ENCODE results near the gene TBX4. TPM values are rescaled to one million over a fixed set of nuclear protein-coding genes. Genes with fewer than 3 reads are reported as not detected.

The TBX4 gene
- total and polyA plus RNA-seq, 2 of the 13 experiments (the other 11 are each of a cell fraction or from before 2014, with no cell fraction given) = 0.11 to 1.1 TPM

- no peak overlapping the region for H3K4me3 ChIP-seq (replicated peaks in 1 of 3; ENCODE audit: insufficient read depth in 1 of 3, low read depth in 2 of 3, low read length in 3 of 3)
- H3K4me2 ChIP-seq (ENCODE audit: low read depth, low read length) = no peak overlapping the region
- H3K9ac ChIP-seq (ENCODE audit: insufficient read depth, low read depth, low read length) = no peak overlapping the region
- H3K36me3 ChIP-seq (replicated peaks in 1 of 2; ENCODE audit: control insufficient read depth in 1 of 2, insufficient read depth in 2 of 2, low read length in 2 of 2) = no peaks in the 10 kb centered on the region
- no peaks in the 10 kb centered on the region for H3K9me3 ChIP-seq (ENCODE audit: low read length)
- intact Hi-C loops (cut with micrococcal nuclease; ENCODE audit: unreplicated experiment) (no loop called here), in situ Hi-C loops (cut with HindIII; ENCODE audit: extremely low pct_ligation_motif_present, low pct_unique_long_range_greater_than_20kb) (no loop called here)
- no TSS peak for BruUV-seq (replicated peaks)
- no peak overlapping the region for H3K27ac ChIP-seq (ENCODE audit: extremely low read length, insufficient read depth, low read length)
- H2AFZ ChIP-seq (ENCODE audit: low read length) = no peak overlapping the region
- H4K20me1 ChIP-seq (ENCODE audit: insufficient read depth, low read length) = no peaks in the 10 kb centered on the region
- FAIRE-seq = no peak
- peaks cover 3% of the 10 kb centered on the region for H3K4me1 ChIP-seq (ENCODE audit: insufficient read depth, low read length)
- no peaks in the 10 kb centered on the region for H3K79me2 ChIP-seq (ENCODE audit: insufficient read depth, low read length)
- no peak for ATAC-seq
- ChIA-PET POLR2A (no interaction called here), CTCF (ENCODE audit: low intra/inter-chr PET ratio, low total read pairs) (no interaction called here)
- no peaks in the 10 kb centered on the region for H3K27me3 ChIP-seq (ENCODE audit: control insufficient read depth in 1 of 2, insufficient read depth in 2 of 2, low read length in 2 of 2)
- WGBS (ENCODE audit: low lambda C conversion rate) = 57% methylated on average over 2 of the region's 2 CpGs
- TF ChIP-seq ZNF577 (CRISPR knock-in tag; IDR thresholded peaks at IDR 0.05; ENCODE audit: borderline replicate concordance, low read depth) (no peak), RARG (CRISPR knock-in tag; IDR thresholded peaks at IDR 0.05; ENCODE audit: low read depth) (no peak), ZMYM2 (CRISPR knock-in tag; IDR thresholded peaks at IDR 0.05) (no peak), MED13 (CRISPR knock-in tag; IDR thresholded peaks at IDR 0.05) (no peak), FUBP1 (CRISPR knock-in tag; IDR thresholded peaks at IDR 0.05; ENCODE audit: borderline replicate concordance) (no peak), SRY (CRISPR knock-in tag; IDR thresholded peaks at IDR 0.05) (no peak), SMARCC2 (IDR thresholded peaks at IDR 0.05) (no peak), CENPT (CRISPR knock-in tag; IDR thresholded peaks at IDR 0.05; ENCODE audit: low read depth) (no peak), ZBTB37 (CRISPR knock-in tag; IDR thresholded peaks at IDR 0.05) (no peak), ATRX (CRISPR knock-in tag; IDR thresholded peaks at IDR 0.05; ENCODE audit: borderline replicate concordance) (no peak), ZNF788 (CRISPR knock-in tag; IDR thresholded peaks at IDR 0.05; ENCODE audit: borderline replicate concordance) (no peak), FOXA3 (CRISPR knock-in tag; IDR thresholded peaks at IDR 0.05) (no peak), MTF2 (CRISPR knock-in tag; IDR thresholded peaks at IDR 0.05; ENCODE audit: borderline replicate concordance) (no peak), SSRP1 (CRISPR knock-in tag; IDR thresholded peaks at IDR 0.05) (no peak)
- TF ChIP-seq, protein P1, sequence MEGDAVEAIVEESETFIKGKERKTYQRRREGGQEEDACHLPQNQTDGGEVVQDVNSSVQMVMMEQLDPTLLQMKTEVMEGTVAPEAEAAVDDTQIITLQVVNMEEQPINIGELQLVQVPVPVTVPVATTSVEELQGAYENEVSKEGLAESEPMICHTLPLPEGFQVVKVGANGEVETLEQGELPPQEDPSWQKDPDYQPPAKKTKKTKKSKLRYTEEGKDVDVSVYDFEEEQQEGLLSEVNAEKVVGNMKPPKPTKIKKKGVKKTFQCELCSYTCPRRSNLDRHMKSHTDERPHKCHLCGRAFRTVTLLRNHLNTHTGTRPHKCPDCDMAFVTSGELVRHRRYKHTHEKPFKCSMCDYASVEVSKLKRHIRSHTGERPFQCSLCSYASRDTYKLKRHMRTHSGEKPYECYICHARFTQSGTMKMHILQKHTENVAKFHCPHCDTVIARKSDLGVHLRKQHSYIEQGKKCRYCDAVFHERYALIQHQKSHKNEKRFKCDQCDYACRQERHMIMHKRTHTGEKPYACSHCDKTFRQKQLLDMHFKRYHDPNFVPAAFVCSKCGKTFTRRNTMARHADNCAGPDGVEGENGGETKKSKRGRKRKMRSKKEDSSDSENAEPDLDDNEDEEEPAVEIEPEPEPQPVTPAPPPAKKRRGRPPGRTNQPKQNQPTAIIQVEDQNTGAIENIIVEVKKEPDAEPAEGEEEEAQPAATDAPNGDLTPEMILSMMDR (CRISPR knock-in tag; IDR thresholded peaks at IDR 0.05) = no peak
- TF ChIP-seq, protein P2, sequence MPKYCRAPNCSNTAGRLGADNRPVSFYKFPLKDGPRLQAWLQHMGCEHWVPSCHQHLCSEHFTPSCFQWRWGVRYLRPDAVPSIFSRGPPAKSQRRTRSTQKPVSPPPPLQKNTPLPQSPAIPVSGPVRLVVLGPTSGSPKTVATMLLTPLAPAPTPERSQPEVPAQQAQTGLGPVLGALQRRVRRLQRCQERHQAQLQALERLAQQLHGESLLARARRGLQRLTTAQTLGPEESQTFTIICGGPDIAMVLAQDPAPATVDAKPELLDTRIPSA (CRISPR knock-in tag; IDR thresholded peaks at IDR 0.05; ENCODE audit: borderline replicate concordance) = no peak
- DNase-seq (ENCODE audit: low spot score) = no peak
These were observed 4.2 kb upstream of the TBX4 start for GRCh38 chr17:61448042-61448441.

All from HepG2 (cell line).